GM23338 (cell line): ENCODE data around the gene ZNRF1. TPM values are rescaled to one million over a fixed set of nuclear protein-coding genes. Genes with fewer than 3 reads are reported as not detected.

Source experiments
- ATAC-seq: fragments of 200-7000 bp; cut with Tn5 transposase; 3 replicates; pipeline ENCODE4 v1.9.1; 2020
- DNase-seq: peaks from one replicate; pipeline ENCODE4 v3.0.0-alpha.2; 2015; ENCODE audit warnings: low spot score
- H2AFZ ChIP-seq: fragments of 200-600 bp; sonication (generic); 2 replicates; pipeline ENCODE4 v1.8.0; 2016; ENCODE audit warnings: antibody characterized with exemption, mild to moderate bottlenecking, moderate library complexity
- H3F3A ChIP-seq: fragments of 200-600 bp; sonication (generic); replicated peaks from 2 replicates; pipeline ENCODE4 v1.8.0; 2017; ENCODE audit warnings: antibody characterized with exemption, mixed run types, low read depth
- H3K27ac ChIP-seq: fragments of 200-600 bp; sonication (generic); 2 replicates; pipeline ENCODE4 v1.6.1; 2016; ENCODE audit warnings: low read depth
- H3K27me3 ChIP-seq: fragments of 200-600 bp; sonication (generic); 2 replicates; pipeline ENCODE4 v1.8.0; 2016; ENCODE audit warnings: mild to moderate bottlenecking, mixed run types, moderate library complexity; ENCODE audit not compliant: insufficient read depth
- H3K36me3 ChIP-seq: fragments of 200-600 bp; sonication (generic); 2 replicates; pipeline ENCODE4 v1.8.0; 2016; ENCODE audit warnings: mild to moderate bottlenecking; ENCODE audit not compliant: insufficient read depth
- H3K4me1 ChIP-seq: fragments of 200-600 bp; sonication (generic); 2 replicates; pipeline ENCODE4 v1.8.0; 2016; ENCODE audit warnings: mild to moderate bottlenecking, moderate library complexity; ENCODE audit not compliant: insufficient read depth
- H3K4me2 ChIP-seq: fragments of 200-600 bp; sonication (generic); 2 replicates; pipeline ENCODE4 v1.7.1; 2017; ENCODE audit warnings: mixed run types
- H3K4me3 ChIP-seq: fragments of 200-600 bp; sonication (generic); 2 replicates; pipeline ENCODE4 v1.6.1; 2016; ENCODE audit warnings: mixed run types
- H3K79me2 ChIP-seq: fragments of 200-600 bp; sonication (generic); replicated peaks from 2 replicates; pipeline ENCODE4 v1.8.0; 2017; ENCODE audit warnings: mild to moderate bottlenecking; ENCODE audit not compliant: insufficient read depth
- H3K9me2 ChIP-seq: fragments of 200-600 bp; sonication (generic); 2 replicates; pipeline ENCODE4 v1.8.0; 2017; ENCODE audit not compliant: insufficient read depth
- H4K20me1 ChIP-seq: fragments of 200-600 bp; sonication (generic); replicated peaks from 2 replicates; pipeline ENCODE4 v1.8.0; 2017; ENCODE audit warnings: mild to moderate bottlenecking; ENCODE audit not compliant: insufficient read depth
- H3K27ac Mint-ChIP-seq: 2 replicates; pipeline ENCODE4 v1.8.0; 2020; ENCODE audit warnings: inconsistent platforms, mild to moderate bottlenecking, moderate library complexity, mixed read lengths
- H3K27me3 Mint-ChIP-seq: 3 replicates; pipeline ENCODE4 v1.8.0; 2022; ENCODE audit warnings: low read depth, mild to moderate bottlenecking, moderate library complexity, mixed read lengths, inconsistent platforms; ENCODE audit not compliant: insufficient read depth, poor library complexity
- H3K36me3 Mint-ChIP-seq: 3 replicates; pipeline ENCODE4 v1.8.0; 2021; ENCODE audit warnings: low read depth, mild to moderate bottlenecking, inconsistent platforms, moderate library complexity, mixed read lengths
- H3K4me1 Mint-ChIP-seq: 3 replicates; pipeline ENCODE4 v1.8.0; 2020; ENCODE audit warnings: mild to moderate bottlenecking, inconsistent platforms, mixed read lengths
- H3K4me3 Mint-ChIP-seq: 3 replicates; pipeline ENCODE4 v1.8.0; 2021; ENCODE audit warnings: moderate library complexity, mild to moderate bottlenecking, inconsistent platforms, mixed read lengths
- H3K9me3 Mint-ChIP-seq: 3 replicates; pipeline ENCODE4 v1.8.0; 2020; ENCODE audit warnings: moderate library complexity, mild to moderate bottlenecking, inconsistent platforms, mixed read lengths
- EZH2 ChIP-seq: fragments of 200-600 bp; sonication (generic); IDR thresholded peaks from one replicate; pipeline ENCODE4 v1.8.0; 2017; ENCODE audit warnings: antibody characterized with exemption, mild to moderate bottlenecking, low read depth; ENCODE audit not compliant: unreplicated experiment
- EZH2phosphoT487 ChIP-seq: fragments of 200-600 bp; sonication (generic); IDR thresholded peaks from one replicate; pipeline ENCODE4 v1.8.1; 2018; ENCODE audit warnings: antibody characterized with exemption; ENCODE audit not compliant: unreplicated experiment
- JUNB ChIP-seq: IDR thresholded peaks from one replicate; pipeline ENCODE4 v1.6.1; 2016; ENCODE audit warnings: antibody characterized with exemption; ENCODE audit not compliant: unreplicated experiment
- NANOG ChIP-seq: IDR thresholded peaks from 2 replicates; pipeline ENCODE4 v1.6.1; 2016; ENCODE audit warnings: antibody characterized with exemption, borderline replicate concordance
- polyA plus RNA-seq: library from polyadenylated mRNA; unstranded; fragments of >200 nt; fragmentation: Nextera tagmentation; extraction: Ambion mirVana; gene quantifications from 2 replicates; pipeline ENCODE4 v1.2.1, GENCODE V29; 2016
- total RNA-seq: library from RNA; depleted of rRNA; stranded (reverse); fragments of >200 nt; shearing (Covaris generic); gene quantifications from 2 replicates; pipeline ENCODE4 v1.2.3, GENCODE V29; 2014
- TF ChIP-seq, protein P1 (sequence below): IDR thresholded peaks from 2 replicates; pipeline ENCODE4 v1.6.1; 2016; ENCODE audit warnings: antibody characterized with exemption
- TF ChIP-seq, protein P2 (sequence below): IDR thresholded peaks from one replicate; pipeline ENCODE4 v1.6.1; 2018; ENCODE audit warnings: antibody characterized with exemption; ENCODE audit not compliant: unreplicated experiment
- TF ChIP-seq, protein P3 (sequence below), 2 experiments: fragments of 200-600 bp in 1 of 2; sonication (generic) in 1 of 2; conservative IDR thresholded peaks; 2 replicates each; pipeline versions ENCODE4 v1.5.1 to v1.6.1; 2016 to 2017; ENCODE audit warnings: antibody characterized with exemption in 2 of 2, low read depth in 2 of 2, mild to moderate bottlenecking in 2 of 2, moderate library complexity in 1 of 2

The ZNRF1 gene
- total and polyA plus RNA-seq, 2 experiments from 2014 or later, result 22.4 to 42.1 TPM

DNA sequence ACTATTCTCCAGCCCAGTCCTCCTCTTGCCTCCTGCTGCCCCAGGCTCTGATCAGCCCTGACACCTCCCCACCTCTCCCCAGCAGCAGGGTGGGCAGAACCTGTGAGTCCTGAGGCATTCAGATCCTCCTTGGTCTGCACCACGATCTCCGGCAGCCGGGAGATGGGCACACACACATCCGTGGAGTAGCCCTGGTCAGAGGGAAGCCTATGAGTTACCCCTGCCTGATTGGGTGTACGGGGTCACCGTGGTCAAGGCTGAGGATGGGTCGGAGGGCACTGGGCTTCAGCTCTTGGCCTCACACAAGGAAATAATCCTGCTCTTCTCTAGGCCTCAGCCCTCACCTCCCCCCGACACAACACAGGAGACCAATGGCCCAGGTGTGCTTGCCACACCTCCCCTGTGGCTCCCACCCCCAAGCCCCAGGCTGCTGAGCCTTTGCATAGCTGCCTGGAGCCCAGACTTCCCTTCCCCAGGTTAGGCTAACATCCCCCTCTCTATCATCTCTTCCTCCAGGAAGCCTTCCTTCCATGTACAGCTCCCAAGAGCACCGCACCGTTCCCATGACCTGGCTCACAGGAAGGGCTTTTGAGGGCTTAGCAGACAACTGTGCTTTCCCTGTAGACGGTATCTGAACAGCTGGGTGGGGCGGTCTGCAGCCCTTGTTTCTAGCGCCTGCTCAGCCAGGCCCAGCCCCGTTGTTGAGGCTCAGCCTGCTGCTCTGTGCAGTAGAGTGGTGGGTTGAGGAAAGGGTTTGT lies 114.1 kb downstream of the ZNRF1 start:
- no peaks in the 10 kb centered on the region for H3K36me3 ChIP-seq
- no peaks in the 10 kb centered on the region for H3K79me2 ChIP-seq
- DNase-seq (no peak), ATAC-seq (no peak)
- H3K4me1 ChIP-seq, result peaks cover 47% of the 10 kb centered on the region
- Mint-ChIP-seq H3K27ac (peak overlapping the region; percentile 58; the same call in 1 of the 2 replicates), H3K9me3 (peaks cover 10% of the 10 kb centered on the region), H3K4me3 (0 out of 3 replicates have a peak overlapping the region, but pooled peaks have one; percentile 32), H3K36me3 (peaks cover 8% of the 10 kb centered on the region; the same call in 2 of the 3 replicates), H3K4me1 (peaks cover 56% of the 10 kb centered on the region), H3K27me3 (peaks cover 23% of the 10 kb centered on the region)
- no peak overlapping the region for H3K27ac ChIP-seq
- H3F3A ChIP-seq, result peaks cover 14% of the 10 kb centered on the region
- TF ChIP-seq, protein P1, sequence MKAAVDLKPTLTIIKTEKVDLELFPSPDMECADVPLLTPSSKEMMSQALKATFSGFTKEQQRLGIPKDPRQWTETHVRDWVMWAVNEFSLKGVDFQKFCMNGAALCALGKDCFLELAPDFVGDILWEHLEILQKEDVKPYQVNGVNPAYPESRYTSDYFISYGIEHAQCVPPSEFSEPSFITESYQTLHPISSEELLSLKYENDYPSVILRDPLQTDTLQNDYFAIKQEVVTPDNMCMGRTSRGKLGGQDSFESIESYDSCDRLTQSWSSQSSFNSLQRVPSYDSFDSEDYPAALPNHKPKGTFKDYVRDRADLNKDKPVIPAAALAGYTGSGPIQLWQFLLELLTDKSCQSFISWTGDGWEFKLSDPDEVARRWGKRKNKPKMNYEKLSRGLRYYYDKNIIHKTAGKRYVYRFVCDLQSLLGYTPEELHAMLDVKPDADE, result no peak
- TF ChIP-seq EZH2, result no peak
- TF ChIP-seq, protein P2, sequence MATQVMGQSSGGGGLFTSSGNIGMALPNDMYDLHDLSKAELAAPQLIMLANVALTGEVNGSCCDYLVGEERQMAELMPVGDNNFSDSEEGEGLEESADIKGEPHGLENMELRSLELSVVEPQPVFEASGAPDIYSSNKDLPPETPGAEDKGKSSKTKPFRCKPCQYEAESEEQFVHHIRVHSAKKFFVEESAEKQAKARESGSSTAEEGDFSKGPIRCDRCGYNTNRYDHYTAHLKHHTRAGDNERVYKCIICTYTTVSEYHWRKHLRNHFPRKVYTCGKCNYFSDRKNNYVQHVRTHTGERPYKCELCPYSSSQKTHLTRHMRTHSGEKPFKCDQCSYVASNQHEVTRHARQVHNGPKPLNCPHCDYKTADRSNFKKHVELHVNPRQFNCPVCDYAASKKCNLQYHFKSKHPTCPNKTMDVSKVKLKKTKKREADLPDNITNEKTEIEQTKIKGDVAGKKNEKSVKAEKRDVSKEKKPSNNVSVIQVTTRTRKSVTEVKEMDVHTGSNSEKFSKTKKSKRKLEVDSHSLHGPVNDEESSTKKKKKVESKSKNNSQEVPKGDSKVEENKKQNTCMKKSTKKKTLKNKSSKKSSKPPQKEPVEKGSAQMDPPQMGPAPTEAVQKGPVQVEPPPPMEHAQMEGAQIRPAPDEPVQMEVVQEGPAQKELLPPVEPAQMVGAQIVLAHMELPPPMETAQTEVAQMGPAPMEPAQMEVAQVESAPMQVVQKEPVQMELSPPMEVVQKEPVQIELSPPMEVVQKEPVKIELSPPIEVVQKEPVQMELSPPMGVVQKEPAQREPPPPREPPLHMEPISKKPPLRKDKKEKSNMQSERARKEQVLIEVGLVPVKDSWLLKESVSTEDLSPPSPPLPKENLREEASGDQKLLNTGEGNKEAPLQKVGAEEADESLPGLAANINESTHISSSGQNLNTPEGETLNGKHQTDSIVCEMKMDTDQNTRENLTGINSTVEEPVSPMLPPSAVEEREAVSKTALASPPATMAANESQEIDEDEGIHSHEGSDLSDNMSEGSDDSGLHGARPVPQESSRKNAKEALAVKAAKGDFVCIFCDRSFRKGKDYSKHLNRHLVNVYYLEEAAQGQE, result no peak
- TF ChIP-seq, protein P3, sequence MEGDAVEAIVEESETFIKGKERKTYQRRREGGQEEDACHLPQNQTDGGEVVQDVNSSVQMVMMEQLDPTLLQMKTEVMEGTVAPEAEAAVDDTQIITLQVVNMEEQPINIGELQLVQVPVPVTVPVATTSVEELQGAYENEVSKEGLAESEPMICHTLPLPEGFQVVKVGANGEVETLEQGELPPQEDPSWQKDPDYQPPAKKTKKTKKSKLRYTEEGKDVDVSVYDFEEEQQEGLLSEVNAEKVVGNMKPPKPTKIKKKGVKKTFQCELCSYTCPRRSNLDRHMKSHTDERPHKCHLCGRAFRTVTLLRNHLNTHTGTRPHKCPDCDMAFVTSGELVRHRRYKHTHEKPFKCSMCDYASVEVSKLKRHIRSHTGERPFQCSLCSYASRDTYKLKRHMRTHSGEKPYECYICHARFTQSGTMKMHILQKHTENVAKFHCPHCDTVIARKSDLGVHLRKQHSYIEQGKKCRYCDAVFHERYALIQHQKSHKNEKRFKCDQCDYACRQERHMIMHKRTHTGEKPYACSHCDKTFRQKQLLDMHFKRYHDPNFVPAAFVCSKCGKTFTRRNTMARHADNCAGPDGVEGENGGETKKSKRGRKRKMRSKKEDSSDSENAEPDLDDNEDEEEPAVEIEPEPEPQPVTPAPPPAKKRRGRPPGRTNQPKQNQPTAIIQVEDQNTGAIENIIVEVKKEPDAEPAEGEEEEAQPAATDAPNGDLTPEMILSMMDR (conservative IDR thresholded peaks at IDR 0.05; ENCODE audit: low read depth in 2 of 2), result no peak
- no peak for TF ChIP-seq NANOG
- TF ChIP-seq JUNB, result no peak
- no peak for TF ChIP-seq EZH2phosphoT487
- H2AFZ ChIP-seq, result no peak overlapping the region
- peak overlapping the region; percentile 38; the same call in 1 of the 2 replicates for H3K4me2 ChIP-seq
- H4K20me1 ChIP-seq, result no peaks in the 10 kb centered on the region
- no peaks in the 10 kb centered on the region for H3K27me3 ChIP-seq
- H3K4me3 ChIP-seq, result no peak overlapping the region
- no peaks in the 10 kb centered on the region for H3K9me2 ChIP-seq
